PC-3 (cell line): Measurements from ENCODE around the gene PRR5L.
"Not testable (repeated sequence)": the region's sequence is repeated elsewhere in the genome, so short reads cannot be mapped to it uniquely, and the experiment has no call there.

Experiments used
- CTCF ChIP-seq: fragments of 300-600 bp; sonication (generic); conservative IDR thresholded peaks from 2 replicates; pipeline ENCODE4 v1.5.1; 2017; ENCODE audit warnings: antibody characterized with exemption, low read depth, mild to moderate bottlenecking, low read length
- EZH2 ChIP-seq: fragments of 300-600 bp; sonication (generic); IDR thresholded peaks from one replicate; pipeline ENCODE4 v1.6.1; 2017; ENCODE audit warnings: antibody characterized with exemption, mild to moderate bottlenecking, low read length; ENCODE audit not compliant: unreplicated experiment
- EZH2phosphoT487 ChIP-seq: fragments of 300-600 bp; sonication (generic); IDR thresholded peaks from 2 replicates; pipeline ENCODE4 v1.6.1; 2018; ENCODE audit warnings: mild to moderate bottlenecking, antibody characterized with exemption, low read length, borderline replicate concordance

- not testable (repeated sequence) for TF ChIP-seq CTCF, EZH2, EZH2phosphoT487
These were observed 29.3 kb downstream of the PRR5L start for GRCh38 chr11:36325403-36325802.
